ENCODE results near the gene EPC2.

EPC2 gene

GRCh38 chr2:148810081-148810480 lies 165.5 kb downstream of the EPC2 start:
- DNase-seq (ENCODE audit: low spot score): no peak

DNA sequence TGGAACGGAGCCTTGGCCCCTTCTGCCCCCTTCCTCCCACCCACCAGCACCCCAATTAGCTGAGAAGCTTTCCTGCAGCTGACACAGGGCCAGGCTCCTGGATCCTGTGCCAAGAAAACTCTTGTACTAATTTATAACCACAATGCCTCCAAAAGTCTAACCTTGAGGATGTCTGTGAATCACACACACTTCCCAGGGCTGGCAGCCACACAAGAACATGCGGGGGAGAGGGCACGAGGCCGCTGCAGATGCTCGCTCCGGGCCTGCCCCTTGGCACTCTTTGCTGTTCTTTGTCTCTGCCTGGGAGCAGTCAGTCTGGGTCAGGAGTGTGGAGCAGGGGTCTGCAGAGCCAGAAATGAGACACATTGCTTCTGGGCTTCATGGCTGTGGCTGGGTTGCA lies 167.8 kb downstream of the EPC2 start:
- no peak for DNase-seq (ENCODE audit: low spot score)

- DNase-seq (ENCODE audit: low spot score): no peak
These were observed 169.1 kb downstream of the EPC2 start for GRCh38 chr2:148813603-148814065.

GRCh38 chr2:148814143-148814859 lies 169.8 kb downstream of the EPC2 start:
- no peak for DNase-seq (ENCODE audit: low spot score)

- no peak for DNase-seq (ENCODE audit: low spot score)
These were observed 170.4 kb downstream of the EPC2 start for GRCh38 chr2:148814860-148815419.

GRCh38 chr2:148816176-148816575 lies 171.6 kb downstream of the EPC2 start:
- DNase-seq (ENCODE audit: low spot score): no peak

GRCh38 chr2:148817210-148817708 lies 172.7 kb downstream of the EPC2 start:
- no peak for DNase-seq (ENCODE audit: low spot score)

DNA sequence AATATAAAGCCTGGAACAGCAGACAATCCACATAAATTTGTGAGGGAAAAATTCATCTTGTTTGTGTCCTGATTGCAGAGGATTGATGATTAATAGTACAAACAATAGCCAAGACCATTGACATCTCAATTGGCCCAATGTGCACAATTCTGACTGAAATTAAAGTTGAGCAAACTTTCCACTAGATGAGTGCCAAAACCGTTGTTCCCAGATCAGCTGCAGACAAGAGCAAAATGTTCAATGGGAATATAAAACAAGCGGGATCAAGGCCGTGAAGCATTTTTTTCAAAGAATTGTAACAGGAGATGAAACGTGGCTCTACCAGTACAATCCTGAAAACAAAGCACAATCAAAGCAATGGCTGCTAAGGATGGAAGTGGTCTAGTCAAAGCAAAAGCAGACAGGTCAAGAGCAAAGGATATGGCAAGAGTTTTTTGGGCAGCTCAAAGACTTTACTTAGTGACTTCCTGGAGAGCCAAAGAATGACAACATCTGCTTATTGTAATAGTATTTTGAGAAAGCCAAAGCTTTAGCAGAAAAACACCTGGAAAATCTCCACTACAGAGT lies 174.6 kb downstream of the EPC2 start:
- DNase-seq (ENCODE audit: low spot score): no peak

- DNase-seq (ENCODE audit: low spot score): no peak
These were observed 179.6 kb downstream of the EPC2 start for GRCh38 chr2:148824190-148824589.

- no peak for DNase-seq (ENCODE audit: low spot score)
These were observed 182.2 kb downstream of the EPC2 start for GRCh38 chr2:148826791-148827190.

GRCh38 chr2:148828941-148829340 lies 184.4 kb downstream of the EPC2 start:
- DNase-seq (ENCODE audit: low spot score): no peak

DNA sequence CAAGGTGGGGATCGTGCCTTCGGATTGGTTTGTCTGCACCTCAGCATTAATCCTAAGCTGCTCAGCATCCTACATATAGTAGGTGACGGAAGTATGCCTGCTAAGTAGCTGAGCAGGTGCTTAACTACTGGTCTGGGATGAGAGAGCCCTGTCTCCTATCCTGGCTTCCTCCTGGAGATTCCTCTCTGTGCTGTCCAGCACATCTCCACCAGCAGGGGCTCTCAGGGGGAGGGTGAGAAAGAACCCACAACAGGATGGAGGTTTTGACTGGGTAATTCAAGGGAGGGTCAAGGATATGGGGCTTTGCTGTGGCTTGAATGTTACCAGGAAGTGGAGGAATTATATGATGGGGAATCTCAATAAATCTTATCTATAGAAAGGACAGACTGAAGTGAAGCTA lies 185.1 kb downstream of the EPC2 start:
- no peak for DNase-seq (ENCODE audit: low spot score)

GRCh38 chr2:148832637-148833036 lies 188.1 kb downstream of the EPC2 start:
- DNase-seq (ENCODE audit: low spot score): no peak

Data from SW480 (cell line).